Iris pigment epithelial cell (primary cell): ENCODE measurements around the gene WSCD2.
A peak's percentile ranks its signal among the peaks of the same experiment; 100 is the strongest.

Experiments used
- DNase-seq: peaks from one replicate; pipeline ENCODE4 v3.0.0-alpha.2; 2011; ENCODE audit warnings: low read depth

WSCD2 gene

GRCh38 chr12:108235197-108235984 is 106.3 kb downstream of the WSCD2 start:
- DNase-seq = no peak

GRCh38 chr12:108235985-108236263 is 106.8 kb downstream of the WSCD2 start:
- DNase-seq = no peak

GRCh38 chr12:108236366-108236765 is 107.3 kb downstream of the WSCD2 start:
- no peak for DNase-seq

GRCh38 chr12:108237272-108237671 is 108.2 kb downstream of the WSCD2 start:
- peak; percentile 1 for DNase-seq

- no peak for DNase-seq
Measured at GRCh38 chr12:108238474-108238873, 109.4 kb downstream of the WSCD2 start.

- DNase-seq = no peak
Measured at GRCh38 chr12:108239378-108239777, 110.3 kb downstream of the WSCD2 start.

- no peak for DNase-seq
Measured at GRCh38 chr12:108240027-108240785, 111.1 kb downstream of the WSCD2 start.

GRCh38 chr12:108240928-108241327 is 111.8 kb downstream of the WSCD2 start:
- DNase-seq = no peak

GRCh38 chr12:108241986-108242703 is 113.1 kb downstream of the WSCD2 start:
- no peak for DNase-seq

- DNase-seq = no peak
Measured at GRCh38 chr12:108247130-108247529, 118.0 kb downstream of the WSCD2 start.

GRCh38 chr12:108248011-108248410 is 118.9 kb downstream of the WSCD2 start:
- DNase-seq = no peak

GRCh38 chr12:108252523-108252922 is 123.4 kb downstream of the WSCD2 start:
- no peak for DNase-seq

- DNase-seq = no peak
Measured at GRCh38 chr12:108253540-108253939, 124.5 kb downstream of the WSCD2 start.

- DNase-seq = no peak
Measured at GRCh38 chr12:108254030-108254429, 124.9 kb downstream of the WSCD2 start.

GRCh38 chr12:108254517-108255251 is 125.6 kb downstream of the WSCD2 start:
- DNase-seq = no peak

GRCh38 chr12:108255252-108255602 is 126.1 kb downstream of the WSCD2 start:
- no peak for DNase-seq

GRCh38 chr12:108257004-108257403 is 127.9 kb downstream of the WSCD2 start:
- DNase-seq = no peak

- no peak for DNase-seq
Measured at GRCh38 chr12:108257610-108258106, 128.6 kb downstream of the WSCD2 start.

- no peak for DNase-seq
Measured at GRCh38 chr12:108260039-108260438, 131.0 kb downstream of the WSCD2 start.

- no peak for DNase-seq
Measured at GRCh38 chr12:108260969-108261368, 131.9 kb downstream of the WSCD2 start.

GRCh38 chr12:108265505-108265904 is 136.4 kb downstream of the WSCD2 start:
- no peak for DNase-seq

GRCh38 chr12:108266131-108266530 is 137.0 kb downstream of the WSCD2 start:
- no peak for DNase-seq
